IPS DF 19.7 (cell line): ENCODE measurements around the gene SSR2.

Experiments used
- DNase-seq: peaks from one replicate; pipeline ENCODE4 v3.0.0-alpha.2; 2013; ENCODE audit warnings: low read depth, low spot score

The SSR2 gene

DNA sequence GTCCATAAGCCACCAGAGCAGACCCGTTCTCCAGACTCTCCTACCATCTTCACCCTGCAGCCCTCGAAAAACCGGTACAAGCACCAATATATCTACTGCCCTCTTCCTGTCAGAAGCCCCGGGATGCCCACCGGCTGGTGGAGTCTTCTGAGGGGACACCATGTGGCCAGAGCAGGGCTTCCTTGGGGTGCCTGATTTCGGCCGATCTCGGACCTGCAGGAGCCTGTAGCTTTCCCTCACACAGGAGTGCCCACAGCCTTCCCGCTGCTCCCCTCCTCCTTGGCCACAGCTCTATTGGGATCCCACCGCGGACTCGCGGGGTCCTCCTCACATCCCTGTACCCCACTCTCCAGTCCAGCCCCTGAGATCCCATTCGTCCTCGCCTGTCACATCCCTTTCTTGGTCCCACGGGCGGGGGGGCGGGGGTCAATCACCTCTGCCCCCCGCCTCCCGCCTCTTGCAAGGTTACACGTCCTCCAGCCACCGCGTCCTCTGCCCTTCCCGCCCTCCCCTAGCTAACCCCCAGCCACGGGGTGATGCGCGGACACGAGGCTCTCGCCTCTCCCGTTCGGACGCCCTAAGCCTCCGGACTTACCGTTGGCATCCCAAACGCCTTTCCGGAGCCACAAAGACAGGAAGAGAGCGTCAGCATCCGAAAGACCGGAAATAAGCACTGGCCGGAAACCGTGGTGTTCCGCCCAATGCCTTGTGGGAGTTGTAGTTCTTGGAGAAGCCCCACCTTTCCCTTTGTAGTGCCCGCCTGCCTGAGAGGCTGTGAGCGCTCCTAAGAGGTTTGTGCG is at the start of gene SSR2:
SSR2 (minus strand) TSS at position 659 of the 800 bp plus-strand sequence. CDS start 784 bp downstream, outside the sequence.
- DNase-seq: peak; percentile 88

DNA sequence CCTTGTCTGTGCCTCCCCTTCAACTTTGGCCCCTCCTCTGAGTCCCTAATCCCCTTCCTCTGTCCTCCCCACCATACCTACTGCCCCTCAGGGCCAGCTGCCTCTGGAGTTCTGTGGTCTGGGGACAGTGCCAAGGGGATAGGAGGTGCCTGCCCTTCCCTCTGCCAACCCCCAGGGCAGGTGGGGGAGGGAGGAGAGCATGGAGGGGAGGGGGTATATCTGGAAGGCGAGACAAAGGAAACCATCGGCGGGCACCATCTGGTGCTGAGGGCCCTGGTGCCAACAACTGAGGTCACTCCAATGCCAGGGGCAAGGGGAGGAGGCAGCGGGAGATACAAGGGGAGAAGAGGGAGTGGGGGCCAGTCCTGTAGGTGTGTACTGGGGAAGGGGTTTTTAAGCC is 49.8 kb upstream of the SSR2 start:
- DNase-seq: no peak

DNA sequence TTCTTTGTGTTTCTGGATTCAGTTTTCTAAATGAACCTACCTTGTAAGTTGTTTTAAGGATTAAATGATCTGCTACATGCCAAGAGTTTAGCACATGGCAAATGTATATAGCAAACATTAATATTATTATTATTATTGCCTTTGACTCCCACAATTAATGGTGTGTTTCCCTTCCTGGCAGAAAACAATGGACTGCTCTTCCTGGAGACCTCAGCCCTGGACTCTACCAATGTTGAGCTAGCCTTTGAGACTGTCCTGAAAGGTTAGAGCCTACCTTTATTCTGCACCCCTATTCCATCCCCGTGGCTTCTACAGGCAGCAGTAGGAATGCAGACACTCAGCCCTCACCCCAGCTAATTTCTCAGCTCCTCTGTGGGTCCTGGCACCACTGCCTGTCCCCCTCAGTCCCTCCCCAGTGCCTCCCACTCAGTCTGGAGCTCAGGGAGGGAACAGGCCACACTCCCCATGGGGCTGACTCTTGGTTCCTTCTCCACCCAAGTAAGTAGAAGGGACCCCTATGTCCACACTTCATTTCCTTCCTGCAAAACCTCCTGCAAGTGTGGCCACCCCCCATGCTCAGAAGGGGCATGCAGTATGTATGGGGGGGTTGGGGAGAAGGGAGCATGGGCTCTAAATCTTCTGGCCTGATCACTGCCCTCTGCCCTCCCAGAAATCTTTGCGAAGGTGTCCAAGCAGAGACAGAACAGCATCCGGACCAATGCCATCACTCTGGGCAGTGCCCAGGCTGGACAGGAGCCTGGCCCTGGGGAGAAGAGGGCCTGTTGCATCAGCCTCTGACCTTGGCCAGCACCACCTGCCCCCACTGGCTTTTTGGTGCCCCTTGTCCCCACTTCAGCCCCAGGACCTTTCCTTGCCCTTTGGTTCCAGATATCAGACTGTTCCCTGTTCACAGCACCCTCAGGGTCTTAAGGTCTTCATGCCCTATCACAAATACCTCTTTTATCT is 49.0 kb upstream of the SSR2 start:
- no peak for DNase-seq

DNA sequence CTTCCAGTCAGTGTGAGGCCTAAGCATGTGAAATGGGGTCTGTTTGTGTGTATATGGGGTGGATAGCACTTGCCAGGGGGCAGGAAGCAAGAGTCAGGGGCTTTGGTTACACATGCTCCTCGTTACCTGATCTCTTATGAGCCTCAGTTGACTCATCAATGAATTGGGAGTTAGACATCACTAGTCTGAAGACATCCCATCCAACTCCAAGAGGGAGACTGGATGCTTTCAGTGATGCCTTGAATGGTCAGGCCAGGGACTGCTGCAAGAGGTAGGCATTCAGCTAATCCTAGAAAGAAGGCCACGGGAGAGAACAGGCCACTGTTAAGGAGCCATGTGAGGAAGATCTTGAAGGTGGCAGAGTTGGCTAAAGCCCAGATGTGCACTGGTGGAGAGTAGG is 46.5 kb upstream of the SSR2 start:
- no peak for DNase-seq

DNA sequence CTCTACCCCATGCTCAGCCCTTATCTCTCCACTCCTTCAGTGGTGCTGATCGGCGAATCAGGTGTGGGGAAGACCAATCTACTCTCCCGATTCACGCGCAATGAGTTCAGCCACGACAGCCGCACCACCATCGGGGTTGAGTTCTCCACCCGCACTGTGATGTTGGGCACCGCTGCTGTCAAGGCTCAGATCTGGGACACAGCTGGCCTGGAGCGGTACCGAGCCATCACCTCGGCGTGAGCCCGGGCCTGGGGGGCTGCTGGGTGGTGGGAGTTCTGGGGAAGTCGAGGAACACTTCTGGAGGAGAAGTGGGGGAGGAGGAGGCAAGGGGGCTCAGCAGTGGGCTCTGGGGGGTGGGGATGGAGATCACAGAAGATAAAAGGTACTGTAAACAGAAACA is 45.1 kb upstream of the SSR2 start:
- DNase-seq: no peak

DNA sequence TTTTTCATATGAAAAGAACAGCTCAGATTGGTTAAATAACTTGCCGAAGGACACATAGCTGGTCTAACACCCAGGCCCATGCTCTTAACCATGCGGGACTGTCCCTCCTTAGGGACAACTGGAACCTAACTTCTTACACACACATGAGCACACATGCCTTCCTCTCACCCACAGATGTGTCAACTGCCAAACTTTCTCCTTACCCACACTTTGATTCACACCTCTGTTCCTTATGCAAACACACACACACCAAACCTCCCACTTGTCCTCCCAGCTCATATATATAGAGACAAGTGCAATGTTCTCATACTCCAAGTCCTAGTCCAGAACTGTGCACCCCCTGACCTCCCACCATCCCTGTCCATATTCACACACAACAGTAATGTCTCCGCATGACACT is 44.5 kb upstream of the SSR2 start:
- DNase-seq: no peak

DNA sequence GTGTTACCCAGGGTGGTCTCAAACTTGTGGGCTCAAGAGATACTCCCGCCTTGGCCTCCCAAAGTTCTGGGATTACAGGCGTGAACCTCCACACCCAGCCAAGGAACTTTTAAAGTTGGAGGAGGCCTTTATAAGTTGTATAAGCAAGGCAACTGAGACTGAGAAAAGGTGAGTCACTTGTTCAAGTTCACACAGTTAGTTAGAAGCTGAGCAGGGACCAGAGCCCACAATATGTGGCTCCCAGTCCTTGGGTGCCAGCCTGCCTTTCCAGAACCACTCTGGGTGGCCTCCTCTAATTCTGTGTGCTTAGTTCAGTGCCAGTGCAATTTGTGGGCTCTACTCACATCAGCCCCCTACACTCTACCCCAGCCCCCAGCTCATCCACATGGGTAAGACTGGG is 43.9 kb upstream of the SSR2 start:
- no peak for DNase-seq

DNA sequence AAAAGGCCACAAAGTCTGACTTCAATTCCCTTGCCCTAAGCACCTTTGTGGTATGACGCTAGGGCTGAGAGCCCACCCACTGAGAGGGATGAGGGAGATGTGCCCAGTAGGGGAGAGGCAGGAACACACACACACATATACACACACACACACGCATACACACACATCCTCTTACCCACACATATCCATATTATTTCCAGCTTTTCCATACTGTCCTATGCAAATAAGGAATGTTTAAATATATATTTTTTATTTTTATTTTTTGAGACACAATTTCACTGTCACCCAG is 43.2 kb upstream of the SSR2 start:
- no peak for DNase-seq

DNA sequence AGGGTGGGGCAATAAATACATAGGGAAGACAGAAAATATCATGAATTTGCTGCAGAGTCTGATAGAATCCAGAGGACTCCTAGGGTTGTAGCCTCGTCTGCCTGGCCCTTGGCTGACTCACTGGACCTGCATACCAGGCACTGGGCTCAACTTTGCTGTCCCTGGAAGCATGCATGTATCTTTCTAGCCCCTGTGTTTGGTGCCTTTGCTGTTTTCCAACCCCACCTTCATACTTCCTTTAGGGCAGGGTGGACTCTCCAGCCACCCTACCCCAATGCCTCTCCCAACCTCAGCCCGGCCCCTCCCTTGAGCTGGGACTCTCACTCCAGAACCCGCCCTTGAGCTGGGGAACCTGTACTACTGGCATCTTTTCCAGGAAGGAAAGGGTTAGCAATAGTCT is 41.4 kb upstream of the SSR2 start:
- DNase-seq: no peak

DNA sequence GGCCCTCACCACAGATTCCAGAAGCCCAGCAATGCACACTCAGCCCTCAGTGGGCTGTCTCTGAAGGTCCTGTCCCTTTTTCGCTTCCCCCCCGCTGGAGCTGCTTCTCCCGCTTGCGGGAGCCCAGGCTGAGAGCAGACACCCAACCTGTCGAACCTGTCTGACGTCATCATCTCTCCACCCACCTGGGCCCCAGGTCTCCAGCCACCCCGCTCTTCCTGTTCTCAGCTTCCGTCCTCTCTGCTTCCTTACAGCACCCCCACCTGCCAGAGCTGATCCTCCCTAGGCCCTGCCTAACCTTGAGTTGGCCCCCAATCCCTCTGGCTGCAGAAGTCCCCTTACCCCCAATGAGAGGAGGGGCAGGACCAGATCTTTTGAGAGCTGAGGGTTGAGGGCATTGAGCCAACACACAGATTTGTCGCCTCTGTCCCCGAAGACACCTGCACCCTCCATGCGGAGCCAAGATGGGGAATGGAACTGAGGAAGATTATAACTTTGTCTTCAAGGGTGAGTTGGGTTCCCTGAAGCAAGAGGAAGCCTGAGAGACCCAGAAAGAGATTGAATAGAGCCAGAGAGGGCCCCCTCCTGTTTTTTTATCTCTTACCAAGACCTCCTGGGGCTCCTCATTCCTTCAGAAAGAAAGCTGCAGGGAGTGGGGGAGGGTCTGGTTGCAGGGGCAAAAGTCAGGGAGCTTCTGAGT is 40.3 kb upstream of the SSR2 start, which contains the start of gene RAB25:
RAB25 (plus strand) TSS at position 224 of the 700 bp plus-strand sequence; CDS start at position 465, 241 bp downstream.
- no peak for DNase-seq

DNA sequence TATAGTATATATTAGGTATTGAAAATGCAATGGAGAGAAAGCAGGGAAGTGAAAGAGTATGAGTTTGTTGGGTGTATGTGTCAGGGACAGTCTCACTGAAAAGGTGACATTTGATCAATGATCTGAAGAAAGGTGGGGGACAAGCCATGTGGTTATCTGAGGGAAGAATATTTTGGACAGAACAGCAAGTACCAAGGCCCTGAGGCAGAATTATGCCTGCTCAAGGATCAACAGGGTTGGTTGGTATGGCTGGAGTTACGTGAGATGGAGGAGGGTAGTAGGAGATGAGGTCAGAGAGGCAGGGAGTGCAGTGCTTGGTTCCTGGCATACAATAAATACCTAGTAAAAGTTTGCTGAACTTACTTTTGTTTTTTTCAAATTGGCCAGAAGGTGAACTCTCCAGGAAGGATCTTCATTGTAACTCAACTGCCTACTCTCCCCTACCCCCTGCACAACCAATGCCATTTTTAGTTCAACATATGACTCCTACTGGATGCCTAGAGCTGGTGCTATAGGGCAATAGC is 35.6 kb upstream of the SSR2 start:
- no peak for DNase-seq

DNA sequence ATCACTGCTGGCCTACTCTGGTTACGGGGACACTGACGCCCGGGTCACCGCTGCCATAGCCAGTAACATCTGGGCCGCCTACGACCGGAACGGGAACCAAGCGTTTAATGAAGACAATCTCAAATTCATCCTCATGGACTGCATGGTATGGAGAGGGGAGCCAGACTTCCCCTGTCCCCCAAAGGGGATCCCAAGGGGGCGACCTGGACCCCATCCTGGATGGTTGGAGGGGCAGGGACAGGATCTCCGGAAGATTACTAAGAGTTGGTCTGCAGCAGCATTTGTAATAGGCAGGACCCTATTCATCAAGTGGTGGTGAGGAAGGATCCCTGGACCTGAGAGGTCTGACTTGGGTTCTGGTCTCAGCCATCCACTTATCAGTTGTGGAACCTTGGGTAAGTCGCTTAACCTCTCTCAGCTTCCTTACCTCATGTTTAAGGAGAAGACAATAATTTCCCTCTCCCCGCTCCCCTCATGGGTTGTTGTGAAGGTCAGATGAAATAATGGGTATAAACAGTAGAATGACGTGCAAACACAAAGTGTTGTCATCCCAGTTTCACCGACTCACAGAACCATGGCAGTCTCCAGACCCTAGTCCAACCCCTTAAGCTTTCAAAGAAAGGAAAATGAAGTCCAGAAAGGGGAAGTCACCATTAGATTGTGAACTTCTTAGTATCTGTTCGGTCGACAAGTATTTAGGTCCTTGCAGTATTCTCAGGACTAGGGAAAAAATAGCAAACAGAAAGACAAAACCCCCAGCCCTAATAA is 34.7 kb upstream of the SSR2 start:
- DNase-seq: no peak

DNA sequence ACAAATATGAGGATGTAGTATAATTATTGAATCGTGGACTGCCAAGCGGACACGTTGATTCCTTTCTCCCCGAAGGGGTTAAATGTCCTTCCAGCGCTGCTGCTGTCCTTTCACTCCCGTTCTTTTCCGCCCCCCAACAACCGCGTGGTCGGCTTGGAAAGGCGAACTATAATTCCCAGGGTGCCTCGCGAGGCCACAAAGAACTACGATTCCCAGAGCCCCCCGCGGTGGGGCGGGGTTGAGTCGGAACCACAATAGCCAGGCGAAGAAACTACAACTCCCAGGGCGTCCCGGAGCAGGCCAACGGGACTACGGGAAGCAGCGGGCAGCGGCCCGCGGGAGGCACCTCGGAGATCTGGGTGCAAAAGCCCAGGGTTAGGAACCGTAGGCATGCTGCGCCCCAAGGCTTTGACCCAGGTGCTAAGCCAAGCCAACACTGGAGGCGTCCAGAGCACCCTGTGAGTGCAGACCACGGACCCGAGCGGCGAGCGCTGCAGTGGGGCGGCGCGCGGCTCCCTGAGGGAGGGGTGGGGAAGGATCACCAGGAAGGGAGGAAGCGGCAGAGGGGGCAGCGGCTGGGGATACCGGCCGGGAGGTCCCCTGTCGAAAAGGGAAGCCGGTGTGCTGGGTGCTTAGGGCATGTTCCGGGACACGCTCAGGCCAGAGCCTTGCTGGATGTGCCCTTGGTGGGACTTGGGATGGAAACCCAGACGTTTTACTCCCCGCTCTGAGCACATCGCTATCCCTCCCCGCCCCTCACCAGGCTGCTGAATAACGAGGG is 33.9 kb upstream of the SSR2 start, which contains the start of gene LAMTOR2:
LAMTOR2 (plus strand) TSS at position 283 of the 781 bp plus-strand sequence; CDS start at position 391, 108 bp downstream.
- peak; percentile 91 for DNase-seq

DNA sequence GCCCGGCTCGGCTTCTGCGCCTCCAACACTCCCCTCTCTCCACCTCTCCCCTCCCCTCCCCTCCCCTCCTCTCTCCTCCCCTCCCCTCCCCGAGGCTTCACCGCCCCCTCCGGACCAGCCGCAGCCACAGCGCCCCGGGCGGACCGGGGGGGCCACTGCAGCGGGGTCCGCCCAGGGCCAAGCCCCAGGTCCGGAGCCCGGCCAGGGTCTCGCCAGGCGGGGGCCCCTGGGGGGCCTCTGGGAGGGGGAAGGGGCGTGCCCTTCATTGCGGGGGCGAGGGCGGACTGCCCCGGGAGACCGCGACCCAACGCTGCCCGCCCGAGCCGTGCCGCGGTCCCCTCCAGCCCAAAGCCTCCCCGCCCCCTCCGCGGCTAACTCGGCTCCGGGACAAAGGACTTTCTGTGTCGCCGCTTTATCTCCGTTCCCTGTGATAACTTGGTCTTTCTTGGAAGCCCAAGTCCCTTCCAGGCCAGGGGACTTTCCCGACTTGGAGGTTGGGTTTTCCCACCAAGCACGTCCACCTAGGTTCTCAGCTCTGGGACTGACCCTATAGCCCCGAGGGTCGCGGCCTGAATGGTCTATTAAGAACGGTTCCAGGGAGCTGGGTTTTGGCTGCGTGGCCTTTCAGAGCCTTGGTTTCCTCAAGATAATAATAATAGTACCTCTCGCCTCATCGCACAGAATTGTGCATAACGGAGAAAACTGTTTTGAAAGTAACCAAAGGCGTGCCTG is 33.2 kb upstream of the SSR2 start, which contains the start of gene UBQLN4:
UBQLN4 (minus strand) TSS at position 31 of the 732 bp plus-strand sequence. CDS start 97 bp downstream, outside the sequence.
- DNase-seq: no peak

DNA sequence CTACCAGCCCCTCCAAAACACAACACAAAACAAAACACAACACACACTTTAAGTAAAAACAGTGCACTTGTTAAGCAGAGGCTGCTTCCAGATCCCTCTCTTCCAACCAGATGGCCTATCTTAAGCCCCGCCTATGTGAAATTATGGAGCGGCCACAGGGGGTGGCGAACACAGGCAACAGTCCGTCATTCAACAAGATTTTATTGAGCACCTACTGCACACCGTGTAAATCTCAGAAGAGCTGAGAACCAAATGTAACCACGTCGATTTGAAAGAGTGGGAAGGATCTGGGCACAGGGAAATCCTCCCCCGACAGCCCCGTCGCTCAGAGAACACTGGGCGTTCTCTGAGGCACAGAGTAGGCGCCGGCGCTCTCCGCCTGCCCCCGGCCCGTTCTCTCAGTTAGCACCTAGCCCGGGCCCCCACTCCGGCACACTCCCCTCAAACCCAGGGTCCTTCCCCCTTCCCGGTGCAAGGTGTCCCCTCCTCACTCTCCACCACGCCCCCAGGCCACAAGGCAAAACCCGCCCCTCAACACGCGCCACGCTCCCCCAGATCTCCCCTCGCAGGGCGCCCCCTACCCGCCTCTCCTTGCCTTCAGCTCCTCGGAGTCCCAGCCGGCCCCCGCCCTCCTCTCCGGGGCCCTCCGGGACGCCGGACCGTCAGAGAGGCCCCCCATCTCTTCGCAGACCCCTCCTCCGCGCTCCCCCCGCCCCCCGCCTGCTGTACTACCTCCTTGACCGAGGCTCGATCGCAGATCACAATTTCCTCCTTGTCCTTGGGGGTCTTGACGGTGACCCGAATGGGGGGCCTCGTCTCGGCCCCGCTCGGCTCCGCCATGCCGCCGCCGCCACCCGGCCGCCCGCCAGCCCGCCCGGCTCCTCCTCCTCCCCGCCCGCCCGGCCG is 32.4 kb upstream of the SSR2 start:
- DNase-seq: no peak

DNA sequence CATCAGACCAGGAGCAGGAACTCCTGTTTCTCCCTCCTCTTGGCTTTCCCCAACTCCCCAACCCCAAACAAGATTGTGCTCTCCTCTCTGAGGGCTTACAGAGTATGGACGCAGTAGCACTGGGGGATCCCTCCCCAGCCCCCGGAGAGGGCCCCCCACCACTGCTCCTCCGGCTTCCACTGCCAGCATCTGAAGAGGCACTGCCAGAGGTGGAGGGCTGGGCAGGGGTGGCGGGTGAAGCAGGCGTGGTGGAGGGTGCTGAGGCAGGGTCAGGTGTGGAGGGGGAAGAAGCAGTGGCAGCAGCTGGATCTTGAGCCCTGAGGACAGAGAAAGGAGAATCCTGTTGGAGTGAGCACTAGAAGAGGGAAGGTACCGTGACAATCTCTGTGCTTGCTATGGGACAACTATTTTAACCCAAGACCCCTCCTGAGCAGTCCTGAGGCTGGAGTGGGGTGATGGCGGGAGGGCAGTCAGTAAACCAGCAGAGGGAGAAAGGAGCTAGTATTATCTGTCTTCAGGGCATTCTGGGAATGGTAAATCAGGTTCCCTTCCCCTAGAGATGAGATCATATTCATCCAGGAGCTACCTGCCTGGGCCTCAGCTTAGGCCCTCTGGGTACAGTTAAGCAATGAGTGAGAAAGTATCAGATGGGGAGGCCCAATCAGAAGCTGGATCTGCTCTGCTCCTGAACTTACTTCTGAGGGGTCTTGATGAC is 30.4 kb upstream of the SSR2 start:
- no peak for DNase-seq

DNA sequence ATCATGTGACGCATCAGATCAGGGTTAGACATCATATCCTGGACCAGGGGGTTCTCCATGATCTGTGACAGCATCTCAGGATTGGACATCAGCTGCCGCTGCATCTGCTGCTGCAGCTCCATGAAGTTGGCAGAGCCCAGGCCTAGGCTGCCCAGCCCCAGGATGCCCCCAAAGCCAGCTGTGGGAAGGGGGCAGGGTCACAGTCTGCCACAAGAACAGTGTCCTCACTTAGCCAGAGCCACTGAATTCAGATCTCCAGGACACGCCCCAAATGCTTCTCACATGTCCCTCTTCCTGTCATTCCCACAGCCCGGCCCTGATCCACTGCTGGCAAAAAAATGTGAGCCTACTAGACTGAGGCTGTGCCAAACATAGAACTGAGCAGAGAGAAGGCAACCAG is 29.6 kb upstream of the SSR2 start:
- DNase-seq: no peak
